Gastroesophageal sphincter (tissue), 3 donors: Measurements from ENCODE around the gene ZNF44.

Source experiments
- CTCF ChIP-seq, 4 experiments: fragments of 200-600 bp in 2 of 4; fragments of 450-650 bp in 2 of 4; sonication (generic) in 1 of 4; IDR thresholded peaks; one replicate each; pipeline ENCODE4 v1.5.1; 2017 to 2019; ENCODE audit warnings: antibody characterized with exemption in 4 of 4, mild to moderate bottlenecking in 2 of 4, moderate library complexity in 2 of 4
- EP300 ChIP-seq: sonication (generic); formaldehyde crosslinking; IDR thresholded peaks from one replicate; pipeline ENCODE4 v1.6.1; 2017; ENCODE audit warnings: antibody characterized with exemption, mild to moderate bottlenecking
- POLR2A ChIP-seq, 2 donors: fragments of 450-650 bp; IDR thresholded peaks; one replicate each; pipeline ENCODE4 v1.6.1; 2017; ENCODE audit warnings: antibody characterized with exemption in 2 of 2, mild to moderate bottlenecking in 2 of 2, moderate library complexity in 1 of 2
- POLR2AphosphoS5 ChIP-seq: sonication (generic); formaldehyde crosslinking; IDR thresholded peaks from one replicate; pipeline ENCODE4 v1.6.1; 2017; ENCODE audit warnings: antibody characterized with exemption

DNA sequence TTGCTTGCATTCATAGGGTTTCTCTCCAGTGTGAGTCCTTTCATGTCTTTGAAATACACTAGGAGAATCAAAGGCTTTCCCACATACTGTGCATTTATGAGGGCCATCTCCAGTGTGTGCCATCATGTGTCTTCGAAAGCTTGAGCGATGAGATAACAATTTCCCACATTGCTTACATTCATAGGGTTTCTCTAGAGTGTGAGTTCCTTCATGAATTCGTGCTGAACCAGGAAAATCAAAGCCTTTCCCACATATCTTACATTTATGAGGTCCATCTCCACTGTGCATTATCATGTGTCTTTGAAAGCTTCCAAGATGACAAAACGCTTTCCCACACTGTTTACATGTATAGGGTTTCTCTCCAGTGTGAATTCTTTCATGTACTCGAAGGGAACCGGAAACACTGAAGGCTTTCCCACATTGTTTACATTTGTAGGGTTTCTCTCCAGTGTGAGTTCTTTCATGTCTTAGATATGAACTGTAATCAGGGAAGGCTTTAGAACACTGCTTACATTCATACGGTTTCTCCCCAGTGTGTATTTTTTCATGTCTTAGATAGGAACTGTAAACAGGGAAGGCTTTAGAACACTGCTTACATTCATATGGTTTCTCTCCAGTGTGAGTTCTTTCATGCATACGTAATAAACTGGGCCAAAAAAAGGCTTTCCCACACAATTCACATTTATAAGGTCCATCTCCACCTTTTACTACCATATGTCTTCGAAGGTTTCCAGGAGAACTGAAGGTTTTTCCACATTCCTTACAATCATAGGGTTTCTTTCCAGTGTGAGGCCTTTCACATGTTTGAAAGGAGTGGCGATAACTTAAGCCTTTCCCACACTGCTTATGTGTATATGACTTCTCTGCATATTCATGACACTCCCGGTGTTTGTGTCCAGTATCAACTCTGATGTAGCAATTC is 21.4 kb downstream of the ZNF44 start:
- TF ChIP-seq POLR2AphosphoS5 (no peak), EP300 (no peak), CTCF (IDR thresholded peaks at IDR 0.05) (no peak), POLR2A (IDR thresholded peaks at IDR 0.05) (no peak)
